GM12878 (cell line): ENCODE results near the gene FCRL2. TPM values are rescaled to one million over a fixed set of nuclear protein-coding genes. Genes with fewer than 3 reads are reported as not detected.
A peak's percentile ranks its signal among the peaks of the same experiment; 100 is the strongest.

ENCODE experiments used
- ATAC-seq: fragments of 200-7000 bp; cut with Tn5 transposase; 3 replicates; pipeline ENCODE4 v1.9.1; 2020; ENCODE audit warnings: mild to moderate bottlenecking, moderate library complexity
- BruUV-seq: library from RNA; stranded (reverse); fragments of 400-500 nt; replicated peaks from 2 replicates; lab custom pipeline; 2021; lab: Mats Ljungman, UMichigan
- CTCF ChIA-PET: fragments of 300-600 bp; sonication (Branson Sonifier 250); formaldehyde crosslinking; extraction: SDS; loops from one replicate; lab custom pipeline; 2021; ENCODE audit warnings: inconsistent platforms; lab: Yijun Ruan, JAX
- POLR2A ChIA-PET: fragments of 350-600 bp; formaldehyde crosslinking; extraction: SDS; loops from one replicate; lab custom pipeline; 2021; ENCODE audit warnings: inconsistent platforms; lab: Charles Lee
- RAD21 ChIA-PET: fragments of 300-600 bp; sonication (Branson Sonifier 250); formaldehyde crosslinking; loops from one replicate; lab custom pipeline; 2023; ENCODE audit warnings: antibody characterized with exemption; ENCODE audit not compliant: unreplicated experiment; lab: Charles Lee
- SMC1A ChIA-PET: fragments of 300-600 bp; sonication (Branson Sonifier 250); formaldehyde crosslinking; loops from one replicate; lab custom pipeline; 2023; ENCODE audit not compliant: unreplicated experiment, uncharacterized antibody; lab: Charles Lee
- DNase-seq: peaks from one replicate; pipeline ENCODE4 v3.0.0-alpha.2; 2011; ENCODE audit warnings: low read depth, low spot score
- FAIRE-seq: peaks from 3 replicates; lab custom pipeline; 2011; peaks lifted over from hg19 to GRCh38; lab: Jason Lieb, UNC
- H2AFZ ChIP-seq: 2 replicates; pipeline ENCODE4 v1.6.0; 2011; ENCODE audit warnings: low read depth, low read length, control low read depth; ENCODE audit not compliant: control insufficient read depth
- H3K27ac ChIP-seq: 2 replicates; pipeline ENCODE4 v1.5.1; 2011; ENCODE audit warnings: control low read depth; ENCODE audit not compliant: control insufficient read depth, insufficient read depth
- H3K27me3 ChIP-seq, 2 experiments: replicated peaks in 1 of 2; 2 replicates each; pipeline versions ENCODE4 v1.6.0 to v1.6.1; 2011; ENCODE audit warnings: low read length in 1 of 2; ENCODE audit not compliant: control insufficient read depth in 2 of 2, insufficient read depth in 2 of 2
- H3K36me3 ChIP-seq, 2 experiments: 2 replicates each; pipeline ENCODE4 v1.5.1; 2011; ENCODE audit warnings: low read length in 1 of 2; ENCODE audit not compliant: control insufficient read depth in 2 of 2, insufficient read depth in 2 of 2
- H3K4me1 ChIP-seq: 2 replicates; pipeline ENCODE4 v1.6.1; 2011; ENCODE audit warnings: mild to moderate bottlenecking, low read length, moderate library complexity, mixed read lengths; ENCODE audit not compliant: control insufficient read depth, insufficient read depth
- H3K4me2 ChIP-seq: 2 replicates; pipeline ENCODE4 v1.6.0; 2011; ENCODE audit warnings: control low read depth; ENCODE audit not compliant: control insufficient read depth, insufficient read depth
- H3K4me3 ChIP-seq: fragments of 200-600 bp; sonication (generic); 2 replicates; pipeline ENCODE4 v1.5.1; 2016
- H3K79me2 ChIP-seq: 2 replicates; pipeline ENCODE4 v1.6.0; 2011; ENCODE audit warnings: low read length; ENCODE audit not compliant: control insufficient read depth, insufficient read depth
- H3K9ac ChIP-seq: 2 replicates; pipeline ENCODE4 v1.8.0; 2011; ENCODE audit warnings: low read length, control low read depth, mixed read lengths; ENCODE audit not compliant: control insufficient read depth, insufficient read depth
- H3K9me3 ChIP-seq: replicated peaks from 3 replicates; pipeline ENCODE4 v1.5.1; 2011; ENCODE audit warnings: mild to moderate bottlenecking, low read length; ENCODE audit not compliant: control insufficient read depth, insufficient read depth
- H4K20me1 ChIP-seq: 2 replicates; pipeline ENCODE4 v1.6.0; 2011; ENCODE audit not compliant: control insufficient read depth, insufficient read depth
- BHLHE40 ChIP-seq, 2 experiments: fragments of 450-650 bp in 1 of 2; IDR thresholded peaks; 2 replicates each; pipeline ENCODE4 v1.6.1; 2011 to 2017; ENCODE audit warnings: low read depth in 2 of 2, borderline replicate concordance in 1 of 2, improper control_type of control experiment in 1 of 2, low read length in 1 of 2, mild to moderate bottlenecking in 1 of 2
- CHD2 ChIP-seq: IDR thresholded peaks from 2 replicates; pipeline ENCODE4 v1.6.1; 2011; ENCODE audit warnings: low read depth, low read length, improper control_type of control experiment, borderline replicate concordance
- DPF2 ChIP-seq: fragments of 450-650 bp; IDR thresholded peaks from 2 replicates; pipeline ENCODE4 v1.6.1; 2017; ENCODE audit warnings: mild to moderate bottlenecking
- HCFC1 ChIP-seq: fragments of 150-350 bp; IDR thresholded peaks from 2 replicates; pipeline ENCODE4 v1.6.1; 2014; ENCODE audit warnings: low read length
- IKZF2 ChIP-seq, 2 experiments: fragments of 450-650 bp; IDR thresholded peaks; 2 replicates each; pipeline ENCODE4 v1.6.1; 2017; ENCODE audit warnings: mild to moderate bottlenecking in 2 of 2, moderate library complexity in 2 of 2
- MYC ChIP-seq: IDR thresholded peaks from 2 replicates; pipeline ENCODE4 v1.6.1; 2011; ENCODE audit warnings: mild to moderate bottlenecking, low read length, moderate library complexity, inconsistent platforms; ENCODE audit not compliant: insufficient read depth, insufficient replicate concordance, insufficient read length, severe bottlenecking
- NRF1 ChIP-seq: conservative IDR thresholded peaks from 2 replicates; pipeline ENCODE4 v1.6.1; 2011; ENCODE audit warnings: mild to moderate bottlenecking, low read depth, low read length, improper control_type of control experiment
- RB1 ChIP-seq: fragments of 450-650 bp; formaldehyde crosslinking; IDR thresholded peaks from 2 replicates; pipeline ENCODE4 v1.6.1; 2017; ENCODE audit warnings: mild to moderate bottlenecking, borderline replicate concordance
- WRNIP1 ChIP-seq: IDR thresholded peaks from 2 replicates; pipeline ENCODE4 v1.6.1; 2011; ENCODE audit warnings: low read depth, low read length, improper control_type of control experiment, borderline replicate concordance
- ZBED1 ChIP-seq: IDR thresholded peaks from 2 replicates; pipeline ENCODE4 v1.6.1; 2016; ENCODE audit warnings: borderline replicate concordance
- ZNF384 ChIP-seq: IDR thresholded peaks from 2 replicates; pipeline ENCODE4 v1.6.1; 2012; ENCODE audit warnings: low read depth, mild to moderate bottlenecking, low read length, improper control_type of control experiment, borderline replicate concordance
- ZSCAN29 ChIP-seq: fragments of 450-650 bp; IDR thresholded peaks from 2 replicates; pipeline ENCODE4 v1.6.1; 2017; ENCODE audit warnings: mild to moderate bottlenecking, moderate library complexity
- whole genome bisulfite sequencing: methylation state at CpG from one replicate; pipeline ENCODE4 v1.1.6; 2016; ENCODE audit warnings: low lambda C conversion rate; ENCODE audit not compliant: insufficient replicate concordance, insufficient coverage; ENCODE audit errors: missing lambda C conversion rate; 5-methylcytosine and 5-hydroxymethylcytosine counted together
- in situ Hi-C: fragments of 300-500 bp; cut with MboI; formaldehyde crosslinking; loops from 9 replicates; pipeline ENCODE4 v1.14.3; 2018; ENCODE audit warnings: mixed read lengths
- intact Hi-C: fragments of 100-400 bp; cut with micrococcal nuclease; formaldehyde crosslinking; loops from one replicate; pipeline ENCODE4 v1.14.2; 2022; ENCODE audit not compliant: unreplicated experiment
- polyA plus RNA-seq, 11 experiments: library from polyadenylated mRNA; depleted of rRNA in 4 of 11; unstranded in 6 of 11; stranded (reverse) in 5 of 11; fragments of >200 nt; fragmentation: Nextera tagmentation in 4 of 11; fragmentation: Illumina TruSeq in 1 of 11; extraction: Ambion mirVana in 4 of 11; extraction: Trizol in 1 of 11; gene quantifications; 1 replicate in 1 of 11; 2 replicates in 10 of 11; pipeline versions ENCODE4 v1.2.1 to v1.2.3, GENCODE V29; 2011 to 2016; ENCODE audit warnings: inconsistent platforms in 2 of 11, missing spikeins in 2 of 11, low read depth in 1 of 11
- total RNA-seq, 4 experiments: library from RNA; depleted of rRNA in 3 of 4; stranded (reverse); fragments of >200 nt in 3 of 4; fragmentation: Illumina TruSeq in 1 of 4; extraction: Trizol in 1 of 4; gene quantifications; 2 replicates each; pipeline versions ENCODE4 v1.2.1 to v1.2.3, GENCODE V29; 2013 to 2021
- TF ChIP-seq, protein P1 (sequence below): IDR thresholded peaks from 2 replicates; pipeline ENCODE4 v1.6.1; 2011; ENCODE audit warnings: low read depth, mild to moderate bottlenecking, low read length, moderate library complexity, borderline replicate concordance; ENCODE audit errors: extremely low read depth

FCRL2 gene
- total and polyA plus RNA-seq, 10 of the 15 experiments (the other 5 are each of a cell fraction or from before 2014, with no cell fraction given) = 0.07 to 7.3 (median 0.61) TPM

DNA sequence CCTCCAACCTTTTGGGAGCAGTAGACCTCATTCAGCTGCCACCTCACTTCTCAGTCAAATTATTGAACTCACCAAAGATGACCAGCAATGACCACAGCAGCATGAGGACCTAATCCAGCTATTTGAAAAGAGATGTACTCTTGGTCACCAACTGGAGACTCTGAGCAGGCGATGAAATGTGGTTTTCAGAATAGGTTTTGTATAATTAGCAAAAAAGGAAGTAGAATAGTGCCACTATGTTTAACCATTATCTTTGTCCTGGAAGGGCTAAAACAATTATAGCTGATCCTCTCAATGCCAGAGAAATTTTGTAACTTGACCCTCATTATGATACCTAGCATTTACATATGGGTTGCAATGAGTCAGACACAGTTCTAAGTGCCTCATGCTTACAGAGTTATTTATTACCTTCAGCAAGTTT lies at the start of gene FCRL2 (continued):
- TF ChIP-seq IKZF2 (IDR thresholded peaks at IDR 0.05) (peak; percentile 41 to 45; a peak in 3 of 4 replicates), BHLHE40 (IDR thresholded peaks at IDR 0.05; ENCODE audit: borderline replicate concordance in 1 of 2, low read depth in 2 of 2, low read length in 1 of 2) (0 out of 4 replicates have a peak, but pooled peaks of 1 of the 2 experiments have one; percentile 20), ZSCAN29 (no peak), DPF2 (0 out of 2 replicates have a peak, but pooled peaks have one; percentile 19), ZBED1 (no peak)

DNA sequence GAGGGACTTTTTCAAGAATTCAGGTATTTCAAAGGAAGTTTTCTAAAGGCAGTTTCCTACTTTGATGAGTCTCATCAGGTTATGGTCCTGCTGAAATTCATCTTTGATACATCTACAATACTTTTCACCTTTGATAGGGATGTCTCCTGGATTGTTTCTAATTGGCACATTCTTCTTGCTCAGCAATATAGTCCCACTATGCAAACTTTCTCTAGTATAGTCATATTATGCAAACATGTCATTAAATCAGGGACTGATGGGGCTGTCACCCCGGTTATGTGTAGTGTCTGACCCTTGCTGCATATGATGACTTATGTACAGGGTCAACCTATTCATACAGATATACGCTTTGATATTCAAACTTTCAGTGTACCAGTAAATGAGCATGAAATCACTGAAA lies 43.4 kb upstream of the FCRL2 start:
- ChIA-PET POLR2A (no interaction called here), RAD21 (no interaction called here), CTCF (interaction anchor here (1.2 kb wide), 1 partner anchor 34 kb away, joined by 5 read pairs; no protein-coding TSS in a partner anchor), SMC1A (interaction anchor here (1.0 to 1.4 kb wide), 2 partner anchors 8 to 9 kb away, joined by 4 read pairs; no protein-coding TSS in a partner anchor)
- H3K79me2 ChIP-seq = no peaks in the 10 kb centered on the region
- intact Hi-C loops = no loop called here
- WGBS = 0% methylated on average over 2 of the region's 2 CpGs
- H3K27ac ChIP-seq = no peak overlapping the region
- H3K4me3 ChIP-seq = no peak overlapping the region
- no peaks in the 10 kb centered on the region for H4K20me1 ChIP-seq
- H3K36me3 ChIP-seq = no peaks in the 10 kb centered on the region
- H2AFZ ChIP-seq = no peak overlapping the region
- no peaks in the 10 kb centered on the region for H3K4me1 ChIP-seq
- no TSS peak for BruUV-seq
- H3K9me3 ChIP-seq = no peaks in the 10 kb centered on the region
- peaks cover 0 to 7% of the 10 kb centered on the region in 2 experiments; a peak in 1 of 4 replicates for H3K27me3 ChIP-seq
- no peak for ATAC-seq
- TF ChIP-seq, protein P1, sequence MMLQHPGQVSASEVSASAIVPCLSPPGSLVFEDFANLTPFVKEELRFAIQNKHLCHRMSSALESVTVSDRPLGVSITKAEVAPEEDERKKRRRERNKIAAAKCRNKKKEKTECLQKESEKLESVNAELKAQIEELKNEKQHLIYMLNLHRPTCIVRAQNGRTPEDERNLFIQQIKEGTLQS = no peak
- no peak for TF ChIP-seq CHD2
- no peak for TF ChIP-seq MYC
- TF ChIP-seq WRNIP1 = no peak
- TF ChIP-seq NRF1 = no peak
- TF ChIP-seq RB1 = no peak
- TF ChIP-seq ZNF384 = no peak
- no peak for TF ChIP-seq HCFC1
- TF ChIP-seq, all 136 proteins: peak for 0
- H3K4me2 ChIP-seq = no peak overlapping the region
- no peak overlapping the region for H3K9ac ChIP-seq
- in situ Hi-C loops = no loop called here
- FAIRE-seq = no peak
- DNase-seq = no peak
